HAP-1 (cell line): ENCODE measurements around the gene BICD1.

Experiments used
- DNase-seq, 2 experiments: peaks; one replicate each; pipeline ENCODE4 v3.0.0-alpha.2; 2016 to 2020; ENCODE audit warnings: low spot score in 2 of 2
- H3K27me3 ChIP-seq: fragments of 250-450 bp; sonication (Bioruptor Pico); 2 replicates; pipeline ENCODE4 v1.5.1; 2020; ENCODE audit warnings: low read depth, mild to moderate bottlenecking, moderate library complexity
- H3K36me3 ChIP-seq: fragments of 250-450 bp; sonication (Bioruptor Pico); replicated peaks from 2 replicates; pipeline ENCODE4 v1.5.1; 2020; ENCODE audit warnings: mild to moderate bottlenecking
- H3K4me1 ChIP-seq: fragments of 250-450 bp; sonication (Bioruptor Pico); 2 replicates; pipeline ENCODE4 v1.5.1; 2020; ENCODE audit warnings: mild to moderate bottlenecking
- H3K4me3 ChIP-seq: fragments of 250-450 bp; sonication (Bioruptor Pico); 2 replicates; pipeline ENCODE4 v1.5.1; 2020; ENCODE audit warnings: mild to moderate bottlenecking, moderate library complexity
- H3K9me3 ChIP-seq: fragments of 250-450 bp; sonication (Bioruptor Pico); 2 replicates; pipeline ENCODE4 v1.5.1; 2020; ENCODE audit warnings: mild to moderate bottlenecking, moderate library complexity
- in situ Hi-C: fragments of 300-500 bp; cut with MboI; formaldehyde crosslinking; loops from 3 replicates; pipeline ENCODE4 v1.14.3; 2020; ENCODE audit warnings: low sequenced_read_pairs, inconsistent platforms, mixed read lengths

BICD1 gene

DNA sequence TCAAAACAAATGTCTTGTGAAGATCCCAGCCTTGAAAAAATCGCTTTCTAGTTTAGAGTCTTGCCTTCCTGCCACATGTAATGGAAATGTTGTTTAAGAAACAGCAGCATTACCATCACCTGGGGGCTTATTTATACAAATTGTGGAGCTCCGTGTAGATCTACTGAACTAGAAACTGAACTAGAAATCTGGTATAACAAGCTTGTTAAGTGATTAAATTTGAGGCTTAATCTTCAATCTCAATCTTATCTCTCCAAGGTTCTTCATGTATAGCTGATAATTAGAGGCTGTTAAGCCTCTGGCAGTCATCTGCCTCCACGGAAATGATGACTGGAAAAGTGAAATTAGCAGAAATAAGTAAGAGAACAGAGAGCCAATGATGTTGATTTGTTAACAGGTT, 200.7 kb downstream of the BICD1 start:
- Histone ChIP-seq H3K36me3 (peaks cover 15% of the 10 kb centered on the region), H3K4me1 (peaks cover 7% of the 10 kb centered on the region), H3K9me3 (no peaks in the 10 kb centered on the region), H3K27me3 (no peaks in the 10 kb centered on the region), H3K4me3 (no peak overlapping the region)
- in situ Hi-C loops, result loop anchor here (10.0 to 25.0 kb wide), 2 partner anchors 653 to 895 kb away; partner anchors contain the start of gene ETFBKMT
- DNase-seq, result peak in 1 of 2 experiments; percentile 1

DNA sequence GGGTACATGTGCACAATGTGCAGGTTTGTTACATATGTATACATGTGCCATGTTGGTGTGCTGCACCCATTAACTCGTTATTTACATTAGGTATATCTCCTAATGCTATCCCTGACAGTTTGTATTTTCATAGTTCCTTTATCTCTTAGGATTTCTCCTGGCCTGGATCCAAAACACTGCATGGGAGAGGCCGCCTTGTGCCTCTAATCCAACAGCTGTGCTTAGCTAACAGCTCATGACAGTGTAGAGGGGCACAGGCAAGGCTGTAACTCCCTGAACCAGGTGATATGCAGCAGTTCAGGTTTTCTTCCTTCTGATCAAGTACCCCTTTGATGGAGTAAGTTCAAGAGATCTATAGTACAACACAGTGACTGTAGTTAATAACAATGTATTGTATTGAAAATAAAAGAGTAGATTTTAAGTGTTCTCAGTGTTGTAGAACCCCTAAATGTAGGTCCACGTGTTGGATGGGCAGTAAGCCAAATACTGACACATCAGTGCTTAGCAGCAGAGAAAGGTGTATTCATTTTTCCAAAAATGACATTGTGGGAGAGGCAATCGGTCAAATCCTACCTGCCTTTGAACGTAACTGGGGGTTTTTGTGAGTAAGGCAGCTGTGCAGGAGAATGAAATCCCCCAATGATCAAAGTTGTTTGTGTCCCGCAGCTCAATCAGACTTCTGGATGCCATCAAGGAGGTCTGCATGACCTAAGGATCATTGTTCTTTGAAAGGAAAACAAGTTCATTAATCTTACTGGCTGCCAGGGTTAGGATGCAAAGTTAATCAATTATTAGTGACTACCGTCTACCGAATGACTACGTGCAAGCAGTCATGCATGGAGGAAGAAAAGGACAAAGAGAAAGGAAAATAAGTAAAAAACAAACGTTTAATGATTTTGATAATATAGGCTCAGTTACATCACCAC, 203.4 kb downstream of the BICD1 start:
- no peak for DNase-seq

DNA sequence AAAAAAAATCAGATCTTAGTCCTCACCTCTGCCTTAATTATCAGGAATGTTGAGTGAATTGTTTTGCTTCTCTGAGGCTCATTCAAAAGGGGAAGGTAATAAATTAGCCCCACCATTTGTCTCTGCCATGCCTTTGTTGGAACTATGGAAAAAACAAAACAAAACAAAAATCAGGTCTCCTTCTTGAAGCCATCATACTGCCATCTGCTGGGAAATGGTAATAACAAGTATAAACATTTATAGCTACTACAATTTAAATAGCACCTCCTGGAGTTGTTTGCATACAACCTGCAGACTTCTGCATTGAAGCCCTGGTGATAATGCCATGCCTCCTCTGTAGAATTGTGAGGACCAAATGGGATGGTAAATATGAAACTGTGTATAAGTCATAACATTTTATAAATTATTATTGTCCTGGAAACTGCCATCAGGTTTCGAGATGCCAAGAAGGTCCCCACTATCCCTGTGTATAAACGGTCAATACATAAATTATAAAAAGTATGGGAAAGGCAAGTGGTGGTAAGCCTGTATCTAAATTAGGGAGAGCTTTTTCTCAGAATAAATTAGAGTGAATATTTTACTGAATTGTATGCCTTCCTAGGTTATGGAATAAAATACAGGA, 205.5 kb downstream of the BICD1 start:
- Histone ChIP-seq H3K9me3 (no peaks in the 10 kb centered on the region), H3K4me1 (peaks cover 5% of the 10 kb centered on the region), H3K27me3 (no peaks in the 10 kb centered on the region), H3K36me3 (peaks cover 4% of the 10 kb centered on the region; the same call in 1 of the 2 replicates), H3K4me3 (no peak overlapping the region)
- in situ Hi-C loops, result loop anchor here (25.0 kb wide), 1 partner anchor 900 kb away; no protein-coding TSS in a partner anchor
- DNase-seq, result peak; percentile 25 to 86

More for the DNA sequence above, 203.4 kb downstream of the BICD1 start:
- in situ Hi-C loops, result loop anchor here (10.0 to 25.0 kb wide), 2 partner anchors 655 to 898 kb away; partner anchors contain the start of gene ETFBKMT
- H3K4me1 ChIP-seq, result peaks cover 7% of the 10 kb centered on the region
- no peak overlapping the region for H3K4me3 ChIP-seq
- peaks cover 15% of the 10 kb centered on the region for H3K36me3 ChIP-seq
- no peaks in the 10 kb centered on the region for H3K9me3 ChIP-seq
- no peaks in the 10 kb centered on the region for H3K27me3 ChIP-seq

GRCh38 chr12:32322354-32322753, 215.7 kb downstream of the BICD1 start:
- DNase-seq, result no peak
- Histone ChIP-seq H3K9me3 (no peaks in the 10 kb centered on the region), H3K27me3 (no peaks in the 10 kb centered on the region), H3K4me1 (peaks cover 4% of the 10 kb centered on the region; the same call in 1 of the 2 replicates), H3K36me3 (no peaks in the 10 kb centered on the region), H3K4me3 (no peak overlapping the region)
- in situ Hi-C loops, result loop anchor here (25.0 kb wide), 1 partner anchor 910 kb away; no protein-coding TSS in a partner anchor

- Histone ChIP-seq H3K4me1 (peaks cover 7% of the 10 kb centered on the region), H3K9me3 (no peaks in the 10 kb centered on the region), H3K36me3 (peaks cover 31% of the 10 kb centered on the region), H3K27me3 (no peaks in the 10 kb centered on the region), H3K4me3 (no peak overlapping the region)
- in situ Hi-C loops, result no loop called here
- DNase-seq, result no peak
Observed at GRCh38 chr12:32331133-32331532, 224.5 kb downstream of the BICD1 start.

DNA sequence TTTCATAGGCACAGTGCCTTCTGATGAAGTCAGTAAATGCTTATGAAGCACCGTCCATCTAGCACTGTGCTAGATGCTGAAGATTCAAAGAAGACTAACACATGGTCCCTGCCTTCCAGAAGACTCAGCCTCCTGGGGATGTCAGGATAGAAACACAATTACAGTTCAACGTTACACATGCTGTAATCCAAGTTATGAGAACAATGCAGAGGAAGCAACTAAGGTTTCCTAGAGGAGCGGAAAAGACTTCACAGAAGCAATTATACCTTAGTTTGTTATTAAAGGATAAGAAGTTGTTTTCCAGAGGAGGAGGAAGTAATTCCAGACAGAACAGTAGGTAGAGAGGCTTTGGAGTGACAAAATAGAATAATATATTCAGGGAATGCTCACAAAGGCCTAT, 225.8 kb downstream of the BICD1 start:
- H3K27me3 ChIP-seq, result no peaks in the 10 kb centered on the region
- no peaks in the 10 kb centered on the region for H3K9me3 ChIP-seq
- DNase-seq, result no peak
- H3K4me3 ChIP-seq, result no peak overlapping the region
- peaks cover 36% of the 10 kb centered on the region for H3K36me3 ChIP-seq
- in situ Hi-C loops, result no loop called here
- H3K4me1 ChIP-seq, result peaks cover 7% of the 10 kb centered on the region

- in situ Hi-C loops, result no loop called here
Observed at GRCh38 chr12:32334371-32334777, 227.7 kb downstream of the BICD1 start.

GRCh38 chr12:32336261-32336660, 229.6 kb downstream of the BICD1 start:
- Histone ChIP-seq H3K4me3 (no peak overlapping the region), H3K27me3 (no peaks in the 10 kb centered on the region), H3K36me3 (peaks cover 57% of the 10 kb centered on the region), H3K4me1 (peaks cover 7% of the 10 kb centered on the region), H3K9me3 (no peaks in the 10 kb centered on the region)
- no peak for DNase-seq
- in situ Hi-C loops, result no loop called here

More at GRCh38 chr12:32334371-32334777, 227.7 kb downstream of the BICD1 start:
- peaks cover 43% of the 10 kb centered on the region for H3K36me3 ChIP-seq
- peaks cover 7% of the 10 kb centered on the region for H3K4me1 ChIP-seq
- H3K9me3 ChIP-seq, result no peaks in the 10 kb centered on the region
- H3K4me3 ChIP-seq, result no peak overlapping the region
- DNase-seq, result no peak
- H3K27me3 ChIP-seq, result no peaks in the 10 kb centered on the region

DNA sequence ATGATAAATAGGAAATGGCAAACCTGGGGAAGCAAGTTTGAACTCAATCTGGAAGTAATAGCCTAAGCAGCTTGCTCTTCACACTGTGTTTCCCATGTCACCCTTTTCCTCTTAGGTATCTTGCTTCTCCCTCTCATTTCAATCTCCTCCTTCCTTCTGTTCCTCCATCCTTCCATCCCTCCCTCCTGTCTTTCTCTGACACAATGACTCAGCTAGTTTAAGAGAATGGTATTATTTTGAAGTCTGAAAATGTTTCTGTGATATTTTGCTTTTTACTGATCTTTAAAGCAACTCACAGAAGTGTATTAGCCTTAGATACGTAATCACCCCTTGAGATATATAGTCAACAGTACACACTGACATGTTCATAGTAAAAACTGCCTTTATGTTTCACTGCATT, 236.8 kb downstream of the BICD1 start:
- in situ Hi-C loops, result no loop called here
- H3K9me3 ChIP-seq, result no peaks in the 10 kb centered on the region
- no peak overlapping the region for H3K4me3 ChIP-seq
- peaks cover 26% of the 10 kb centered on the region for H3K36me3 ChIP-seq
- no peaks in the 10 kb centered on the region for H3K4me1 ChIP-seq
- DNase-seq, result no peak
- H3K27me3 ChIP-seq, result no peaks in the 10 kb centered on the region

- DNase-seq, result no peak
- H3K36me3 ChIP-seq, result peaks cover 22% of the 10 kb centered on the region
- H3K27me3 ChIP-seq, result no peaks in the 10 kb centered on the region
- no peak overlapping the region for H3K4me3 ChIP-seq
- H3K9me3 ChIP-seq, result no peaks in the 10 kb centered on the region
- in situ Hi-C loops, result no loop called here
- no peaks in the 10 kb centered on the region for H3K4me1 ChIP-seq
Observed at GRCh38 chr12:32344047-32344446, 237.4 kb downstream of the BICD1 start.

DNA sequence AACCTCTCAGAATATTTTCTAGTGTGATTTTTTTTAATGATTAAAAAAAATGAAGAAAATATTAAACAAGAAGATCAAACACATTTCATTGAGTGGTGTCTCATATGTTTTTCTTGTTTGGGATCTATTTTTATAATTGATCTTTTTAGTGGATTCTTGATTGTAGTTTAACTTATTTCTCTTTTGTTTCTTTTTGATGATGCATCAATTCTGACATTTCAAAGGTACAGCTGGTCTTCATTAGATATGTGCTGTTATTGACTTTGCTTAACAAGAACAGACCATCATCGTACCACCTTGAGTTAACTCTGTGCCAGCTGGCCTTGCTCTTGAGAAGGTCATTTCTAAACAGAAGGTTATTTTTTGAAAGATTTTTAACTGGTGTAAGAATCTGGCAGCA, 246.9 kb downstream of the BICD1 start:
- no peak overlapping the region for H3K4me3 ChIP-seq
- in situ Hi-C loops, result no loop called here
- H3K27me3 ChIP-seq, result no peaks in the 10 kb centered on the region
- no peaks in the 10 kb centered on the region for H3K9me3 ChIP-seq
- no peak for DNase-seq
- H3K4me1 ChIP-seq, result no peaks in the 10 kb centered on the region
- peaks cover 6% of the 10 kb centered on the region for H3K36me3 ChIP-seq

GRCh38 chr12:32357601-32358249, 251.1 kb downstream of the BICD1 start:
- H3K9me3 ChIP-seq, result no peaks in the 10 kb centered on the region
- peaks cover 7% of the 10 kb centered on the region for H3K4me1 ChIP-seq
- no peak overlapping the region for H3K4me3 ChIP-seq
- H3K27me3 ChIP-seq, result no peaks in the 10 kb centered on the region
- in situ Hi-C loops, result no loop called here
- peaks cover 6% of the 10 kb centered on the region for H3K36me3 ChIP-seq
- no peak for DNase-seq

DNA sequence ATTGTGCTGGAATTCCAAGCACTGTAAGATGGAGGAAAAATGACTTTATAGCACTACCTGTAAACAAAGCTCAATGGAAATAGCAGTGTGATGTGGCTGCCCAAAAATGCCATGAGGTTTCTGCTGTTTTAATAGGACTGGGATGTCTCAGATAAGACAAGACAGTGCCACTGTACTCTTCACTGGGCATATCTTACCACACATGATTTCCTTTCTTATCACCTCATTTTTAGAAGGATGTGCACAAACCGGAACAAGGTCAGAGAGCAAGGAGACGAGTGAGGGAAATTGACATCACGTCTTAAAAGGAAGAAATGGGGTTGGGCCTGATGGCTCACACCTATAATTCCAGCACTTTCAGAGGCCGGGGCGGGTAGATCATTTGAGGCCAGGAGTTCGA, 254.3 kb downstream of the BICD1 start:
- no peaks in the 10 kb centered on the region for H3K9me3 ChIP-seq
- no peak for DNase-seq
- no peaks in the 10 kb centered on the region; the same call in 1 of the 2 replicates for H3K36me3 ChIP-seq
- in situ Hi-C loops, result loop anchor here (10.0 kb wide), 1 partner anchor 294 kb away; no protein-coding TSS in a partner anchor
- H3K27me3 ChIP-seq, result no peaks in the 10 kb centered on the region
- peaks cover 14% of the 10 kb centered on the region for H3K4me1 ChIP-seq
- H3K4me3 ChIP-seq, result no peak overlapping the region
